WI38 (cell line): Measurements from ENCODE around the gene RAF1.

Source experiments
- H3K4me3 ChIP-seq: 2 replicates; pipeline ENCODE4 v1.5.1; 2011; ENCODE audit warnings: low read depth, mild to moderate bottlenecking, control low read depth, low read length
- CTCF ChIP-seq: IDR thresholded peaks from 2 replicates; pipeline ENCODE4 v1.5.1; 2012; ENCODE audit warnings: low read depth, mild to moderate bottlenecking, control low read depth, low read length

Gene RAF1

DNA sequence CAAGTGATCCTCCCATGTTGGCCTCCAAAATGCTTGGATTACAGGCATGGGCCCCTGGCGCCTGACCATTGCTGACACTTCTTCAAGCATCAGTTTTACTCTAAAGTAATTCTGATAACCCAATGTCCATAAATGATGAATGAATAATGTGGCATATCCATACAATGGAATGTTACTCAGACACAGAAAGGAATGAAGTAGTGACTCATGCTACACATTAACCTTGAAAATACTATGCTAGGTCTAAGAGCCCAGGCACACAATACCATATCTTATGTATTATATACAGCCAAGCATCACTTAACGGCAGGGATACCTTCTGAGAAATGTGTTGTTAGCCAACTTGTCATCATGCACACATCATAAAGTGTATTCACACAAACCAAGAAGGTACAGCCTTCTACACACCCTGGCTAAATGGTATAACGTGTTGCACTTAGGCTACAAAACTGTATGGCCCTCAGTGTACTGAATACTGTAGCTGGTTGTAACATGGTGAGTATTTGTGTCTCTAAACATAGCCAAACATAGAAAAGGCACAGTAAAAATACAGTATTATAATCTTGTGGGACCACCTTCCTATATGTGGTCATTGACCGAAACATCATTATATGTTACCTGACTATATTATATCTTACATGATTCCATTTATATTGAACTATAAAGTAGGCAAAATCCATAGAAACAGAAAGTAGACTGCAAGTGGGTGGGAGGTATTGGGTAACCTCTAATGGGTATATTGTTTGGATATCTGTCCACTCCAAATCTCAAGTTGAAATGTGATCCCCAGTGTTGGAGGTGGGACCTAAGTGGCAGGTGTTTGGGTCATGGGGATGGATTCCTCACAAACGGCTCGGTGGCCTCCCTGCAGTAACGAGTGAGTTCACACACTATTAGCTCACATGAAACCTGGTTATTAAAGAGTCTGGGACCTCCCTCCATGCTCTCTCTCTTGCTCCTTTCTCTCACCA, 75.6 kb downstream of the RAF1 start:
- no peak for TF ChIP-seq CTCF

DNA sequence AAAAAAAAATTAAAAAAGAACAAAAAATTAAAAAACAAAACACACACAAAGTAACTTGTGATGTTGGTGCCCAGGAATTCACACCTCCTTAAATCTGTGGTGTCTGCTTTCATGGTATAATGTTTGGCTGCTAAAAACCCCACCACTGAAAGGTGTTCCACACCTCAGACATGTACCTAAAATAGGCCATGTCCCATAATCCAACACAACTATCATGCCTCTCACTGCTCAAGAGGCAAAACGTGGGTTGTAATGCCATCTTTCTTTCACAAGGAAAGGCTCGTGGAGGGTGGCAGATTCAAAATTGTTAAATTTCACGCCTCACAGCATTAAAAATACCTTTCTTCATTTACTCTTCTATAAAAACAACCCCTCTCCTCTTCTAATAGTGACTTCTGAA, 77.5 kb downstream of the RAF1 start:
- TF ChIP-seq CTCF, result no peak
- no peak overlapping the region for H3K4me3 ChIP-seq

More for the DNA sequence above, 75.6 kb downstream of the RAF1 start:
- H3K4me3 ChIP-seq, result no peak overlapping the region

- TF ChIP-seq CTCF, result no peak
- no peak overlapping the region for H3K4me3 ChIP-seq
These were observed 77.9 kb downstream of the RAF1 start for GRCh38 chr3:12585970-12586369.

GRCh38 chr3:12585181-12585580, 78.7 kb downstream of the RAF1 start:
- peak overlapping the region; percentile 50 for H3K4me3 ChIP-seq

DNA sequence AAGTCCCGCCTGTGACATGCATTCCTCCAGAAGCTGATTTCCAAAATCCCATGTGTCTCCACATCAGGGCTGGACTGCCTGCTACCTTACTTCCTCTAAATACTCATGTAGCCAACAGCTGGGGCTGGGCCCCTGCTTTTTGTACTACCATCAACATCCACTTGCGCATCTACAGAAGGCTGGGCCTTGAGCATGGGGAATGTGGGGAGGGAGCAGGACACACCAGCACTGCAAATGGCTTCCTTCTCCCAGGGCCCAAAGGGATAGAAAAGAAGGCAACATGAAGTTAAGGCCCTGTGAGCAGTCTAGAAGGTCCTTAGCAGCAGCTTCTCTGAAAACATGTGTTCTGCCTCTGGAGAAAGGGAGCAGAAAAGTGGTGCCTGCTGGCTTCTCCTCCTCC, 79.8 kb downstream of the RAF1 start:
- TF ChIP-seq CTCF, result no peak
- H3K4me3 ChIP-seq, result peak overlapping the region; percentile 50

More at GRCh38 chr3:12585181-12585580, 78.7 kb downstream of the RAF1 start:
- TF ChIP-seq CTCF, result no peak

GRCh38 chr3:12583280-12583679, 80.6 kb downstream of the RAF1 start:
- TF ChIP-seq CTCF, result no peak
- no peak overlapping the region for H3K4me3 ChIP-seq

DNA sequence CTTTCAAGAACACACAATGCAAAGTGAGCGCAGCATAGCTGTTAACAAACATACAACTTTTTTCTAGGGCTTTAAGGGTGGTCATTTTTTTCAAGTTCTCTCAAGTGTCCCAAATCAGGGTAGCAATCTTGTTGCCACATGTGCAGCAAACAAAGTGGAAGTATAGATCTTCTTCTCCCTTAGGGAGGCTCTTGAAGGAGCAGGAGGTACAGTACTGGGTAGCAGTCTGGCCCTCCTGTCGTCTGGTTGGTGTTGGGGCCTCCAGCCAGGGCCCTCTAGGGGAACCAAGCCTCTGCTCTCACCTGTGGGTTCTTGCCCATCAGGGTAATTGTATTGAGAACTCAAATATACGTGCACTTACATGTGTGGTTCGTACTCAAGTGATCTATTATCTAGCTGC, 81.2 kb downstream of the RAF1 start:
- no peak for TF ChIP-seq CTCF
- H3K4me3 ChIP-seq, result no peak overlapping the region
